Body of pancreas (tissue), 4 donors: ENCODE data around the gene INHBC. TPM values are rescaled to one million over a fixed set of nuclear protein-coding genes. Genes with fewer than 3 reads are reported as not detected.

Experiments
- ATAC-seq: fragments of 150-250 bp; one replicate; pipeline ENCODE4 v1.9.1; 2016
- DNase-seq, 4 donors: peaks; one replicate each; pipeline ENCODE4 v3.0.0-alpha.2; 2019
- H3K27ac ChIP-seq, 4 donors: fragments of 200-600 bp; sonication (generic); 1 replicate in 3 of 4; 2 replicates in 1 of 4; pipeline versions ENCODE4 v1.5.1 to v1.6.1; 2016 to 2019; ENCODE audit warnings: mild to moderate bottlenecking in 1 of 4, mixed read lengths in 1 of 4, moderate library complexity in 1 of 4
- H3K27me3 ChIP-seq, 2 donors: fragments of 200-600 bp; sonication (generic); one replicate each; pipeline ENCODE4 v1.6.0; 2016; ENCODE audit warnings: mild to moderate bottlenecking in 1 of 2
- H3K36me3 ChIP-seq, 2 donors: fragments of 200-600 bp; sonication (generic); replicated peaks in 1 of 2; 2 replicates each; pipeline ENCODE4 v1.5.1; 2016; ENCODE audit warnings: low read depth in 2 of 2; ENCODE audit not compliant: insufficient read depth in 1 of 2
- H3K4me1 ChIP-seq: fragments of 200-600 bp; sonication (generic); one replicate; pipeline ENCODE4 v1.6.0; 2016
- H3K4me3 ChIP-seq, 2 donors: fragments of 200-600 bp; sonication (generic); 1 replicate in 1 of 2; 2 replicates in 1 of 2; pipeline ENCODE4 v1.5.1; 2016 to 2019
- H3K9me3 ChIP-seq, 3 donors: fragments of 200-600 bp; sonication (generic); 1 replicate in 2 of 3; 2 replicates in 1 of 3; pipeline ENCODE4 v1.5.1; 2016
- POLR2A ChIP-seq, 3 donors: fragments of 450-650 bp; IDR thresholded peaks; one replicate each; pipeline ENCODE4 v1.6.1; 2016; ENCODE audit warnings: antibody characterized with exemption in 3 of 3, mild to moderate bottlenecking in 2 of 3
- WGBS, 2 donors: methylation state at CpG; one replicate each; pipeline ENCODE4 v1.1.5; 2017; 5-methylcytosine and 5-hydroxymethylcytosine counted together
- intact Hi-C: fragments of 100-400 bp; cut with DNase I; formaldehyde crosslinking; loops from one replicate; pipeline ENCODE4 v1.15.1; 2023
- total RNA-seq, 2 donors: library from RNA; depleted of rRNA; stranded (reverse); fragments of >200 nt; gene quantifications; one replicate each; pipeline ENCODE4 v1.1.0, GENCODE V29; 2016
- TF ChIP-seq, protein P1 (sequence below), 7 experiments: fragments of 450-650 bp in 4 of 7; fragments of 200-600 bp in 3 of 7; sonication (generic) in 3 of 7; IDR thresholded peaks; one replicate each; pipeline ENCODE4 v1.5.1; 2016 to 2019; ENCODE audit warnings: antibody characterized with exemption in 7 of 7

The INHBC gene
- total RNA-seq, 2 donors from 2014 or later = not detected

DNA sequence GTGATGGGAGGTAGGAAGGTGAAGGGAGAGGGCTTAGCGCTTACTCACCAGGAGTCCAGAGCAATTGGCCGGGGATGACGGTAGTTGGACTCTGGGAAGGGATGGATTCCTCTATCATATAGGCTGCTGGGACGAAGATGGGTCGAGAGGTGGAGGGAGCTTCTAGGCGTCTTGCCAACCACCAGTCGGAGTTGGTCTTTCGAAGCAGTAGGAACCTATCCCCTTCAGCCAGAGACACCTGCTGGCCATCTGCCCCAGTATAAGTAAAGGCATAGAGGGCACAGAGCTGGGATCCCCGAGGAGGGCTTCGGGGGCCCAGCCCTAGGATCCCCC is 44.4 kb downstream of the INHBC start:
- peaks cover 15% of the 10 kb centered on the region for H3K4me1 ChIP-seq
- H3K36me3 ChIP-seq = no peaks in the 10 kb centered on the region
- DNase-seq (no peak), ATAC-seq (no peak)
- intact Hi-C loops = no loop called here
- TF ChIP-seq POLR2A (IDR thresholded peaks at IDR 0.05) = no peak
- TF ChIP-seq, protein P1, sequence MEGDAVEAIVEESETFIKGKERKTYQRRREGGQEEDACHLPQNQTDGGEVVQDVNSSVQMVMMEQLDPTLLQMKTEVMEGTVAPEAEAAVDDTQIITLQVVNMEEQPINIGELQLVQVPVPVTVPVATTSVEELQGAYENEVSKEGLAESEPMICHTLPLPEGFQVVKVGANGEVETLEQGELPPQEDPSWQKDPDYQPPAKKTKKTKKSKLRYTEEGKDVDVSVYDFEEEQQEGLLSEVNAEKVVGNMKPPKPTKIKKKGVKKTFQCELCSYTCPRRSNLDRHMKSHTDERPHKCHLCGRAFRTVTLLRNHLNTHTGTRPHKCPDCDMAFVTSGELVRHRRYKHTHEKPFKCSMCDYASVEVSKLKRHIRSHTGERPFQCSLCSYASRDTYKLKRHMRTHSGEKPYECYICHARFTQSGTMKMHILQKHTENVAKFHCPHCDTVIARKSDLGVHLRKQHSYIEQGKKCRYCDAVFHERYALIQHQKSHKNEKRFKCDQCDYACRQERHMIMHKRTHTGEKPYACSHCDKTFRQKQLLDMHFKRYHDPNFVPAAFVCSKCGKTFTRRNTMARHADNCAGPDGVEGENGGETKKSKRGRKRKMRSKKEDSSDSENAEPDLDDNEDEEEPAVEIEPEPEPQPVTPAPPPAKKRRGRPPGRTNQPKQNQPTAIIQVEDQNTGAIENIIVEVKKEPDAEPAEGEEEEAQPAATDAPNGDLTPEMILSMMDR (IDR thresholded peaks at IDR 0.05) = no peak
- peak overlapping the region in 2 of 4 donors; percentile 41 to 59 for H3K27ac ChIP-seq
- 70 to 74% methylated on average over 6 to 10 of the region's 10 CpGs for WGBS, 2 donors
- no peaks in the 10 kb centered on the region for H3K9me3 ChIP-seq
- peaks cover 0 to 17% of the 10 kb centered on the region in 2 donors for H3K27me3 ChIP-seq
- H3K4me3 ChIP-seq = no peak overlapping the region

DNA sequence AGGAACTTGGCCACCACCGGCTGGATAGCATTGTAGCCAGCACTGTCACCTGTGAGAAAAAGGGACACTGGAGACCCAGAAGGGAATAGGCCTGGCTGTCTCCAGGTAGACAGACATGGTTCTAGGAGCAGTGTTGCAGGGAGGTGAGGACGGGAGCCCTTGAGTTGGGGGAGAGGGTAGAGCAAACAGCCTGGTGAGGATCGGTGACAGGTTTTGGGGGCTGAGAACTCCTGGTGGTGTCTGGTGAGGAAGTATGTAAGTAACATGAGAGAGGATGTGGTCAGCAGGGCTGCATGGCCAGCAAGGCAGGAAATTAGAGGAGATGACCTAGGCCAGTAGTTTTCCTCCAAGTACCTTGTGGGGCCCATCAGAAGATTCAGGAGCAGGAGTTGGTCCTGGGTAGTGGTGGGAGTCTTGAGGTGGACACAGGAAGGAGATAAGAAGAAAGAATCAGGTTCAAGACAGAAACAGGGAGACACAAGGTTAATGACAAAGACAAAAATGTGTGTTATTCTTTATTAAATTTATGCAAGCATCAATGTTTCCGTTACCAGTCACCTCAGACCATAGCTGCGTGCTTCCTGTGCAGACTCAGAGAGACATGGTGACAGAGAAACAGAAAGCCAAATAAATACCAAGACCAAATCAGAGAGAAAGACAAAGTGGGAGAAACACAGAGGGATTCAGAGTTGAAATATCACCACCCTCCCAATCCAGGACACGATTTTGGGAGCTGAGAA is 45.0 kb downstream of the INHBC start, which contains the start of gene ARHGAP9:
Gene ARHGAP9 (minus strand): TSS at position 491 of the 740 bp plus-strand sequence. CDS start 460 bp downstream, at position 31.
- no peak for ATAC-seq
- TF ChIP-seq, protein P1 (IDR thresholded peaks at IDR 0.05) = no peak
- peak in 1 of 3 donors; percentile 9 for TF ChIP-seq POLR2A (IDR thresholded peaks at IDR 0.05)
- peak within 1 kb of the TSS in 2 of 4 donors; percentile 41 to 59 for H3K27ac ChIP-seq
- no peak within 1 kb of the TSS for H3K4me3 ChIP-seq
- H3K27me3 ChIP-seq = peaks cover 0 to 17% of the 10 kb centered on the region in 2 donors
- no peak for DNase-seq
- H3K4me1 ChIP-seq = peaks cover 15% of the 10 kb centered on the region
- no peaks in the 10 kb centered on the region for H3K9me3 ChIP-seq
- 57 to 59% methylated on average over 6 of the region's 6 CpGs for WGBS, 2 donors
- H3K36me3 ChIP-seq = no peaks in the 10 kb centered on the region
- intact Hi-C loops = no loop called here

DNA sequence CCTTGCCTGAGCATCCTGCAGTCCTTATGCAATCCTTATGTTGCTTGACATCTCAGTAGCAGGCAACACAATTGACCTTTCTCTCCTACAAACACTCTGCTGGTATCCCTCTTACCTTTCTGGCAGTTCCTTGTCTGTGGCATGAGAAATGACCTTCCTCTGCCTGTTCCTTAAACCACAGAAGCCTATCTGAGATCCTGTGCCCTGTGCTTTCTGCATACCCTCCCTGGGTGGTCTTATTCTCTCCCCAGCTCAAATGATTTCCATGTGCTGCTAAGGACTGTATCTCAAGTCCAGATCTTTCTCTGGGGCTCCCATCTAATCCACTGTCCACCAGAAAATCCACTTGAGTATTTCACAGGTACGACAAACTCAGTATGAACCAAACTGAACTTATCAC is 47.1 kb downstream of the INHBC start:
- DNase-seq (no peak), ATAC-seq (no peak)
- H3K4me3 ChIP-seq = no peak overlapping the region
- 61 to 72% methylated on average over 1 of the region's 1 CpG for WGBS, 2 donors
- peaks cover 0 to 2% of the 10 kb centered on the region in 2 donors for H3K27me3 ChIP-seq
- H3K4me1 ChIP-seq = no peaks in the 10 kb centered on the region
- intact Hi-C loops = no loop called here
- TF ChIP-seq, protein P1 (IDR thresholded peaks at IDR 0.05) = no peak
- TF ChIP-seq POLR2A (IDR thresholded peaks at IDR 0.05) = no peak
- no peak overlapping the region for H3K27ac ChIP-seq
- no peaks in the 10 kb centered on the region for H3K9me3 ChIP-seq
- no peaks in the 10 kb centered on the region for H3K36me3 ChIP-seq

DNA sequence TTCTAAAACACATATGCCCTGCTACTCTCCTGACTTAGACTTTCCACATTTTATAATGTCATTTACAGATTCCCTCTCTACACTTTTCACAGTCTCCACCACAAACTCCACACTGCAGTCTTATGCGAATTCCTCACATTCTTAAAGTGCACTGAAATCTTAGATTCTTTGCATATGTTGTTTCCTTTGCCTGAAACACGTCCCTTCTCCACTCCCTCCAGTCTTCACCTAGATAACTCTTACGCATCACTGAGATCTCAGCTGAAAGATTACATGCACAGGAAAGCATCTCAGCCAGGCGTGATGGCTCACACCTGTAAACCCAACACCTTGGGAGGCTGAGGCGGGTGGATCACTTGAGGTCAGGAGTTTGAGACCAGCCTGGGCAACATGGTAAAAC is 48.9 kb downstream of the INHBC start:
- intact Hi-C loops = no loop called here
- H3K27me3 ChIP-seq = no peaks in the 10 kb centered on the region
- no peak overlapping the region for H3K27ac ChIP-seq
- DNase-seq = no peak
- H3K4me1 ChIP-seq = peaks cover 5% of the 10 kb centered on the region
- no peak overlapping the region for H3K4me3 ChIP-seq
- H3K9me3 ChIP-seq = no peaks in the 10 kb centered on the region
- no peak for ATAC-seq
- TF ChIP-seq, protein P1 (IDR thresholded peaks at IDR 0.05) = no peak
- TF ChIP-seq POLR2A (IDR thresholded peaks at IDR 0.05) = no peak
- WGBS, 2 donors = 54 to 66% methylated on average over 5 of the region's 5 CpGs
- no peaks in the 10 kb centered on the region for H3K36me3 ChIP-seq

DNA sequence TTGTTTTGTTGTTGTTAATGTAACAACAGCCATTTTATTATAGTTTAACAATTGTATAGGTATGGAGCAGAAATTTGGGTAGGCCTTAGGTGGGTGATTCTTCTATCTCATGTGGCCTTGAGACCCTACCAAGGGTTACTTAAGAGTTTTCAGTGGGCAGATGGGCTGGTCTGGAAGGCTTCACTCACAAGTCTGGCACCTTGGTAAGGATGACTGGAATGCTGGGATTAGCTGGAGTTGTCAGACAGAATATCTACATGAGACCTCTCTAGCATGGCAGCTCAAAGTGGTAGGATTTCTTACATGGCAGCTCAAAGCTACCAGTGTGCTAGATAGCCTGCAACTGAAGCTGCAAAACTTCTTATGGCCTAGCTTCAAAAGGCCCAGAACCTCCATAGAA is 51.1 kb downstream of the INHBC start:
- Histone ChIP-seq H3K36me3 (peaks cover 0 to 6% of the 10 kb centered on the region in 2 donors), H3K27ac (no peak overlapping the region), H3K4me3 (no peak overlapping the region), H3K4me1 (peaks cover 15% of the 10 kb centered on the region), H3K9me3 (no peaks in the 10 kb centered on the region), H3K27me3 (no peaks in the 10 kb centered on the region)
- TF ChIP-seq, protein P1 (IDR thresholded peaks at IDR 0.05) = no peak
- no peak for TF ChIP-seq POLR2A (IDR thresholded peaks at IDR 0.05)
- DNase-seq (no peak), ATAC-seq (no peak)
- intact Hi-C loops = no loop called here
